PFSK-1 (cell line): ENCODE results near the gene C15orf39.
"Not testable (repeated sequence)": the region's sequence is repeated elsewhere in the genome, so short reads cannot be mapped to it uniquely, and the experiment has no call there.

Experiments
- FOXP2 ChIP-seq: optimal IDR thresholded peaks from 2 replicates; pipeline ENCODE3; 2011; ENCODE audit warnings: borderline replicate concordance, control low read depth, inconsistent platforms; ENCODE audit not compliant: insufficient read depth; ENCODE audit errors: extremely low read length, extremely low read depth
- POLR2AphosphoS5 ChIP-seq: IDR thresholded peaks from 2 replicates; pipeline ENCODE4 v1.6.1; 2012; ENCODE audit warnings: low read depth, mild to moderate bottlenecking, control low read depth, low read length, moderate library complexity
- SIN3A ChIP-seq: IDR thresholded peaks from 2 replicates; pipeline ENCODE4 v1.6.1; 2012; ENCODE audit warnings: mild to moderate bottlenecking, low read length, moderate library complexity, borderline replicate concordance; ENCODE audit not compliant: insufficient read depth
- TAF1 ChIP-seq: IDR thresholded peaks from 2 replicates; pipeline ENCODE4 v1.6.1; 2012; ENCODE audit warnings: low read length, control low read depth, borderline replicate concordance; ENCODE audit not compliant: insufficient read depth
- TF ChIP-seq, protein P1 (sequence below), 2 experiments: IDR thresholded peaks; 2 replicates each; pipeline versions ENCODE4 v1.6.1 to v1.8.0; 2011 to 2012; ENCODE audit warnings: low read depth in 2 of 2, low read length in 2 of 2, control low read depth in 1 of 2, inconsistent platforms in 1 of 2, mild to moderate bottlenecking in 1 of 2, moderate library complexity in 1 of 2; ENCODE audit not compliant: insufficient read depth in 1 of 2

DNA sequence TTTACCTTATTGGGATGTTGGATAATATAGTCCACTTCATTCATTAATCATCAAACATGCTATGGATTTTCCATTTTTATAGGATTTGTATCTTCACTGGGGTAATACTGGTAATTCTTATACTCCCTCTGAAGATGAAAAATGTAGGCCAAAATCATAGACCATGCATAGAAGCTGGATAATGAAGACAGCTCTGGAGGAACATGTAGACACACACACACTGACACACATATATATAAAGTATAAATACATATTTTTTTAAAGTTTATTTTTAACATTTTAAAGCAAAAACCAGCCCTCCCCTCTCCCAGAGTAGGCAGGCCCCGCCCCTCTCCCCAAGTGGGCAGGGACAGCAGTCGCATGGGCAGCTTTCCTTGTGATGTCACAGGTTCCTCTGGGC lies 56.4 kb downstream of the C15orf39 start, which contains the start of gene GOLGA6C:
- TF ChIP-seq POLR2AphosphoS5, SIN3A, TAF1, FOXP2: not testable (repeated sequence)
- TF ChIP-seq, protein P1, sequence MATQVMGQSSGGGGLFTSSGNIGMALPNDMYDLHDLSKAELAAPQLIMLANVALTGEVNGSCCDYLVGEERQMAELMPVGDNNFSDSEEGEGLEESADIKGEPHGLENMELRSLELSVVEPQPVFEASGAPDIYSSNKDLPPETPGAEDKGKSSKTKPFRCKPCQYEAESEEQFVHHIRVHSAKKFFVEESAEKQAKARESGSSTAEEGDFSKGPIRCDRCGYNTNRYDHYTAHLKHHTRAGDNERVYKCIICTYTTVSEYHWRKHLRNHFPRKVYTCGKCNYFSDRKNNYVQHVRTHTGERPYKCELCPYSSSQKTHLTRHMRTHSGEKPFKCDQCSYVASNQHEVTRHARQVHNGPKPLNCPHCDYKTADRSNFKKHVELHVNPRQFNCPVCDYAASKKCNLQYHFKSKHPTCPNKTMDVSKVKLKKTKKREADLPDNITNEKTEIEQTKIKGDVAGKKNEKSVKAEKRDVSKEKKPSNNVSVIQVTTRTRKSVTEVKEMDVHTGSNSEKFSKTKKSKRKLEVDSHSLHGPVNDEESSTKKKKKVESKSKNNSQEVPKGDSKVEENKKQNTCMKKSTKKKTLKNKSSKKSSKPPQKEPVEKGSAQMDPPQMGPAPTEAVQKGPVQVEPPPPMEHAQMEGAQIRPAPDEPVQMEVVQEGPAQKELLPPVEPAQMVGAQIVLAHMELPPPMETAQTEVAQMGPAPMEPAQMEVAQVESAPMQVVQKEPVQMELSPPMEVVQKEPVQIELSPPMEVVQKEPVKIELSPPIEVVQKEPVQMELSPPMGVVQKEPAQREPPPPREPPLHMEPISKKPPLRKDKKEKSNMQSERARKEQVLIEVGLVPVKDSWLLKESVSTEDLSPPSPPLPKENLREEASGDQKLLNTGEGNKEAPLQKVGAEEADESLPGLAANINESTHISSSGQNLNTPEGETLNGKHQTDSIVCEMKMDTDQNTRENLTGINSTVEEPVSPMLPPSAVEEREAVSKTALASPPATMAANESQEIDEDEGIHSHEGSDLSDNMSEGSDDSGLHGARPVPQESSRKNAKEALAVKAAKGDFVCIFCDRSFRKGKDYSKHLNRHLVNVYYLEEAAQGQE (IDR thresholded peaks at IDR 0.05; ENCODE audit: insufficient read depth in 1 of 2, low read depth in 2 of 2, low read length in 2 of 2), result not testable (repeated sequence)
